ENCODE measurements around the gene MADD.
"Not testable (repeated sequence)": the region's sequence is repeated elsewhere in the genome, so short reads cannot be mapped to it uniquely, and the experiment has no call there.

MADD gene

DNA sequence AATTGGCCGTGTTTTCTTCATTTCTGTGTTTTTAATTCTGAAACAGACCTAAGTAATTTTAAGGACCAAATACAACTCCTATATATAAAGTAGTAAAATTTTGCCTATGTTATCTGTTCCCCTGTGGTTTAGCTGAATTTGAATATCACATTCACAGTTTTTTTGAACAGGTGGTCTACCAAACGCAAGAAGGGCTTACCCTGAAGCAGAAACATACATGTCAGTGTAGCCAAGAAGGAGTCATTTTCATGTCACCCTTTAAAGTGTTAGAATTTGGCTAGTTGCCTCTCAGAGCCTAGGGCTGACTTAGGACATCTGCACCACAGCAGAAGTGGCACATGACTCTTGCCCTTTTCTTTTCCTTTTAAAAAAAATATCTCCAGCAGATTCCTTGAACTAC is 48.2 kb downstream of the MADD start:
- DNase-seq (ENCODE audit: low read depth in 2 of 2), result no peak

DNA sequence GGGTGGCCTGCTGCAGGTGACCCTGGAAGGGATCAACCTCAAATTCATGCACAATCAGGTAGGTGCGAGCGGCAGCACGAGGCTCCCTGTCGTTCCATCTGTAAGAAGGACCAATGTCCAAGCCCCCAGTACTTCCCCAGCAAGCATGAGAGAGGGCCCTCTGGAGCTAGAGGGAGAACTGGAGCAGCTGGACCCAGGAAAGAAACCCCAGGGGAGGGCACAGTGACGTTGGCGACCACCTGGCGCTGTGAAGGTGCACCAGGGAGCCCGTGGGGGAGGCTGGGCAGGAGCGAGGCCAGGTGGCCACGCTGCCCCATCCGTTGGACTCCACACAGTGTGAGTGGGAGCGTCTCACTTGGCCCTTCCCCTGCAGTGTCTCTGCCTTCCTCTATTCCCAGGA is 54.6 kb downstream of the MADD start:
- no peak for DNase-seq (ENCODE audit: low read depth in 2 of 2)

DNA sequence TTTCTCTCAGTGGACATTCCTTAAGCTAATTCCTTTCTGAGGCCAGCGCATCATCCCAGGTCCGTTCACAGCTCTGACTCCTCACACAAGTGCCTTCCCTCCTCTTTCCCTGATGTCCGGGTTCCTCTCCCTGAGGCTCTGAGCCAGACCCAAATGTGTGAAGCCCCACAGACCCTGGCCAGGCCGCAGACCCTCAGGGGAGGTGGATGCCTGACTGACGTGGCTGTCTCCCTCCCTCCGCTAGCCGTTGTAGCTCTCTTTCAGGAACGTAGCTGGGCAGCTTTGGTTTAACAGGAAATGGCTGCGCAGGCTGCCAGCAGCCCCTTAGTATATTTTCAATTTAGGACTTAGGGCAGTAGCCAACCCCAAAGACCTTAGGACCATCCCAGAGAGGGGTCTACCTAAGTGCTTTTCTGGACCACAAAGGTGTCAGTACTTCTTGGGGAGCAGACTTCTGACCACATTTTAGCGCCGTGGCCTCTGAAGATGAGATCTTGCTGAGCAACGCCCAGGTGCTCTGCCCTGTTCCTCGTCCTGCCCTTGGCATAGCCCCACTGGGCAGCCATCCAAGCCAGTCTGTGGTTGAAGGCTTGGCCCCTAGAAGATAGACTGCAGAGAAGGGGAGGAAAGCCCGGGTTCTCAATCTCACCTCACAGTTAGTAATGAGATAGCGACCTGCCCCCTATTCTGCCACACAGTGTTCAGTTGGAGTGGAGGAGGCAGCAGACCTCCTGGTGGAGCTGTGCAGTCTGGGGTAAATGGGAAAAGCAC is 55.5 kb downstream of the MADD start:
- DNase-seq (ENCODE audit: low read depth in 2 of 2), result no peak

DNA sequence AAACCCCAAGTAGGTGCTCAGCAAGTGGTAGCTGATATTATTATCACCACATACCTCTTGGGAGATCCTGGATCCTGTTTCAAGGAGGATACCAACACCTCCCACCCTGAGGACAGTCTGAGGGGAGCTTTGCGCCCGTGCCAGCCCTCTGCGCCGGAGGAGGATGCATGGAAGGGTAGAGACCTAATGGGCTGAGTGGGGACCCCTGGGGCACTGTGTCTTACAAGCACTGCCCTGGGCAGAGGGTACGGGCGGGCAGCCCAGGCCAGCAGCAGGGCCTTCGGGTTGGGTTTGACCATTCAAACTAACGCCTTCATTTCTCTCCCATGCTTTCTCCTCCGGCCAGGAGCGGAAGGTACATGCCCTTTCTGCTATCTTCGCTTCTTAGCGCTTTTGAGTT is 56.3 kb downstream of the MADD start:
- no peak for DNase-seq (ENCODE audit: low read depth in 2 of 2)

DNA sequence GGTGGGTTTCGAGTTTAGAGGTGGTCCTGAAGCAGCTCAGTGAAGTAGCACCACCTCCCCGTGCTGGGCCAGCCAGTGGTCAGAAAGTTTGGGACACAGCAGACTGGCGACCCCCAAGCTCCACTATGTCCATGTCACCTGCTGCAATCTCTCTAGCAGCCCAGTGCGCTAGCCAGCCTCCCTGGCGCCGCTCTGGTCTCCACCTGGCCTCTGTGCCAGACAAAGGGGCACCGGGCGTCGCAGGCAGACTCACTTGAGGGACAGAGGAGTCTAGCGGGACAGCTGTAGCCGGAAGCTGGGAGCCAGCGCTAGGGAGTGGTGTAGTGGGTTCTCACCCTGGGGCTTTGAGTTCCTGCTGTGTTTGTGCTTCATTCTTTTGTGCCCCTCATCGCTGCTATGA is 57.1 kb downstream of the MADD start:
- no peak for DNase-seq (ENCODE audit: low read depth in 2 of 2)

DNA sequence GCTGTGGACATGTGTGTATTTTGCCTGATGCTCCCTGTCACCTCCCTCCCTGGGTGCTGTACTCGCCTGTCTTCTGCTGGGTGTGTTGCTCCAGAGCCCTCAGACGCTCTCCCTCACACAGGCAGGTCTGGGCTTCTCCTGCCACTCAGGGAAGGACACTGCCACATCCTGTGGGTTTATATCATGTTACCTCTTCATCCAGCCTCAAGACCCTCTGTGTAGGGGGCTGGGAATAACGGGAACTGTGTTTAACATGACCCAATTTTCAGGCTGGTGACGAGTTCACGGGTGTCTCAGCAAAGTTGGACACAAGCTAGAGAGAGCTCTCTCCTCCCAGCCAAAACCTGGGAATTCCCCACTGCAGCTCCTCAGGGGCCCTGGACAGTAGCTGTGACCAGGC is 58.0 kb downstream of the MADD start:
- no peak for DNase-seq (ENCODE audit: low read depth in 2 of 2)

DNA sequence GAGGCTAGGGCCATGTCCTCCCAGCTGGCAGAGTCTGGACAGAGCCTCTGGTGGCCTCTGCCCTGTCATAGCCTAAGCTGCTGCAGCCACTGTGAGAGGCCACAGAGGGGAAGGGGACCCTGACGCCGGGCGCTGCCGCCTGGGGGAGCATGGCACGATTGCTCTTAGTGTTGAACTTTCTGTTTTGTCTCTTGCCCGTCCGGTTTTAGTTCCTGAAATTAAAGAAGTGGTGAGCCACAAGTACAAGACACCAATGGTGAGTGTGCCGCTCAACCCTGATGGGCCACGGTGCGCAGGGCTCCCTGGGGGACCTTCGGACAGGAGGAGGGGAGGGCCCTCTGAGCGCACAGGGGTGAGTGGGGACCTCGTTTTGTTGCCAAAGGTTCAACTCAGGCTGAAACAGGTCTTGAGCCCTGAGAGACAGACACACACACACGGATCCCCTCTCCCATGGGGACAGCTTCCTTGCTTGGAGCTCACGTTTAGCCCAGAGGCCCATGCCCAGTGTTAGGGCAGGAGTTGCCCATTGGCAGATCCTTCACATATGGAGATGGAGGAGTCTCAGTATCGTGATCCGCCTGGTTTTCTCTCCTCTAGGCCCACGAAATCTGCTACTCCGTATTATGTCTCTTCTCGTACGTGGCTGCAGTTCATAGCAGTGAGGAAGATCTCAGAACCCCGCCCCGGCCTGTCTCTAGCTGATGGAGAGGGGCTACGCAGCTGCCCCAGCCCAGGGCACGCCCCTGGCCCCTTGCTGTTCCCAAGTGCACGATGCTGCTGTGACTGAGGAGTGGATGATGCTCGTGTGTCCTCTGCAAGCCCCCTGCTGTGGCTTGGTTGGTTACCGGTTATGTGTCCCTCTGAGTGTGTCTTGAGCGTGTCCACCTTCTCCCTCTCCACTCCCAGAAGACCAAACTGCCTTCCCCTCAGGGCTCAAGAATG is 58.8 kb downstream of the MADD start:
- DNase-seq (ENCODE audit: low read depth in 2 of 2), result no peak

DNA sequence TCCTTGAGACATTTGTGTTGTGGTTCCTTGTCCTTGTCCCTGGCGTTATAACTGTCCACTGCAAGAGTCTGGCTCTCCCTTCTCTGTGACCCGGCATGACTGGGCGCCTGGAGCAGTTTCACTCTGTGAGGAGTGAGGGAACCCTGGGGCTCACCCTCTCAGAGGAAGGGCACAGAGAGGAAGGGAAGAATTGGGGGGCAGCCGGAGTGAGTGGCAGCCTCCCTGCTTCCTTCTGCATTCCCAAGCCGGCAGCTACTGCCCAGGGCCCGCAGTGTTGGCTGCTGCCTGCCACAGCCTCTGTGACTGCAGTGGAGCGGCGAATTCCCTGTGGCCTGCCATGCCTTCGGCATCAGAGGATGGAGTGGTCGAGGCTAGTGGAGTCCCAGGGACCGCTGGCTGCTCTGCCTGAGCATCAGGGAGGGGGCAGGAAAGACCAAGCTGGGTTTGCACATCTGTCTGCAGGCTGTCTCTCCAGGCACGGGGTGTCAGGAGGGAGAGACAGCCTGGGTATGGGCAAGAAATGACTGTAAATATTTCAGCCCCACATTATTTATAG is 59.6 kb downstream of the MADD start:
- DNase-seq (ENCODE audit: low read depth in 2 of 2), result no peak

DNA sequence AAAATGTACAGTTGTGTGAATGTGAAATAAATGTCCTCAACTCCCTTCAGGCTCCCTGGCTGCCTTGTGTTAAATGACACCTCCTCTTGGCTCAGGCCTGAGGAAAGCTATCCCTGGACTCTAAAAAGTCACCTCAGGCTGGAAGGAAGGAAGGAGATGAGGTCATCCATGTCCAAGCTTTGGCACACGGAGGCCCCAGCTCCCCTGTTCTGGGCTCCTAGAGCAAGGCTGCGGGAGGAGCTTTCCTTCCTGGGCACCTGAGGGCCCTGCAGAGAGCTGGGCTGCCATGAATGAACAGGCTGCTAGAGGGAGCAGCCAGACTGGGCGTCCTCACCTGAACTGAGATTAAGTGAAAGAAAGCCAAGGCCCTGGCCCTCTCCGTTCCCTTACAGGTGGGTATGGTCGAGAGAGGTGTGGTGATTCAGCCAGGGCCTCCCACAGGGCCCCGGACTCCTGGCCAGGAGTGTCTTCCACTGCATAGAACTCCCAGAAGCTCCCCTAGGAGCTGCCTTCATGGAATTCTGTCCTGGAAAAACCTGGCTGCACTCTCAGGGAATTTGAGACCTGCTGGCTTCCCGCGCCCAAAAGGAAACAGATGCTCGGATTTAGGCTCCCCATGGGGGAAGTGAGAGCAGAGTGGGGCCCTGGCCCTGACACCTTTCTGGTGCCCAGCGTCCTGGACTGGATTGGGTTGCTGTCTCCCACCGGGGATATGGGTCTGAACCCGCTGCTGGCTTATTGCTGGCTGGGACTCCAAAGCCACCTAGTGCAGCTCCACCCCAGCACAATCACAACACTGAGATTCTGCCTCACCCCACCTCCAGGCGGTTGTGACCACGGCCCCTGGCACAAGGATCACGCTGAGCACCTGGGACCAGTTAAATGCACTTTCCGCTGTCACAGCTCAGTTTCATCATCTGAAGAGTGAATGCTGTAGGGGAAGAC is 60.3 kb downstream of the MADD start:
- DNase-seq (ENCODE audit: low read depth in 2 of 2), result no peak

DNA sequence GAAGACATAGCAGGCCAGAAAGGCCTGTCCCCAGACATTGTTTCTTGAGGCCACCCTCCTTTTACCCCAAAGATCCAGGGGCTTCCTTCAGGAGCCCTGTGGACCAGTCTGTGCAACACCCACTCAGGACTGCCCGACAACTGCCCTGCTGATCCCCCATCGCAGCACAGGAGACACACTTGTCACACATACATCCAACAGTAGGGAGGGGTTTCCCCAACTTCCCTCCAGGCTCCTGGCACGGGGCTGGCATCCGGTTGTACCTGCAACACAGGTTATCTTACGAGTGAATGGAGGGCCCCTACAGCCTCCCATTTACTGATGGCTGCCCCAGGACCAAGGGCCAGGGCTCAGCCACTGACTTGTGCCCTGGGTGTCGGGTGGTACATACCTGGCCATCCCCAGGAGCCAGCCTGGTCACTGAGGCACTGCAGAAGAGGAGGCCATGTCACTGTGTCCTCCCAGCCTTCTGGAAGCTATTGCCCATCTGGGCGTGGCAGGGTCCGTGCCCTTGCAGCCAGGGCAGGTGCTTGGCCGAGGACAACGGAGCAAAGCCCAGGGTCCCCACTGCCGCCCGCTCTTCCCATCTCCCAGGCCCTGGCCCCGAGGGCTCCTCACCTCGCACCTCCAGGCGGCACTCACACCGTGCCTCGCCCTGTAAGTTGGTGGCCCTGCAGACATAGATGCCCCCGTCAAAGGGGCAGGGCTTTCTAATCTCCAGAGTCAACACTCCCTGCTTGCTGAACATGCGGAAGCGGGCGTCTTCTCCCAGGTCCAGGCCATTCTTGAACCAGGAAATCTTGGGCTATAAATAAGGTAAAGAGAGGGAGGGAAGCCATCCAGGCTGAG is 61.7 kb downstream of the MADD start:
- DNase-seq (ENCODE audit: low read depth in 2 of 2), result no peak

DNA sequence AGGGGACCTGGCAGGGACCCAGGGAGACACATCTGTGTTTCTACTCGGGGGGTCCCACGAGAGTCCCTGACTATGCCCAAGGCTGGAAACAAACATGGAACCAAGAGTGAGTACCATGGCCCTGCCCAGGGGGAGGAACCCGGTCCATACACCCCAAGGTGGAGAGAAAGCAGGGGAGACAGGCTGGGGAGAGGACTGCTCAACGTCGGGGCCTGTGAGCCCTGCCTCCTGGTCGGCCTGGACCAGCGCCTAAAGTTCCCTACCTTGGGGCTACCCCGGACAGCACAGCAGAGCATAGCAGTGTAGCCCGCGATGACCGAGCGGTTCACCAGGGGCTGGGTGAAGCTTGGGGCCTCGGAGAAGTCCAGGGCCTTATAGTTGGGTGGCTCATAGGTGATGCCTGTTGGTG is 62.4 kb downstream of the MADD start:
- no peak for DNase-seq (ENCODE audit: low read depth in 2 of 2)

DNA sequence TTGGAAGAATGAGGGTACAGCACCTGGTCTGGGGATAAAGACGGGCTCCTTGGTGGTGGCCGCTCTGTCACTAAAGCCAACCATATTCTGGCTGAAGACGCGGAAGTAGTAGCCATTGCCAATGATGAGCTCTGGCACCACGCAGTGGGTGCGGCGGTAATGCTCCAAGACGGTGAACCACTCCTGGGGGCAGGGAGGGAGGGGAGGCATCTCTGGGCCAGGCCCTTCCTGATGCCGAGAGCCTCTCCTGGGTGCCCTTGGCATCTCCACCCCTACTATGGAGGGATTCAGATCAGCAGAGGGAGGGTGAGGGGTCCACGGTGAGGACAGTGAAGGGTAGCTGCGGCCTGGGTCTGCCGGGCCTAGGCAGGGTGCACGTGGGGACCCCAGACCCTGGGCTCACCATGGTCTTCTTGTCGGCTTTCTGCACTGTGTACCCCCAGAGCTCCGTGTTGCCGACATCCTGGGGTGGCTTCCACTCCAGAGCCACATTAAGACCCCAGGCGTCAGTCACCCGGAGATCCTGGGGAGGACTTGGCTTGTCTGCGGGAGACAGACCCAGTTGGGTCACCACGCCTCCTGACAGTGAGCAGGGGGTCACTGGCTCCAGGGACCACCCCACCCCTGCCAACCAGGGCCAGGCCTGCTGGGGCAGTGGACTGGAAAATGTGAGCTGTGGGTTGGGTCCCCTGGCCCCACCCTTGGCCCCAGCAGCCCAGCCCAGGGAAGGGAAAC is 63.0 kb downstream of the MADD start:
- no peak for DNase-seq (ENCODE audit: low read depth in 2 of 2)

DNA sequence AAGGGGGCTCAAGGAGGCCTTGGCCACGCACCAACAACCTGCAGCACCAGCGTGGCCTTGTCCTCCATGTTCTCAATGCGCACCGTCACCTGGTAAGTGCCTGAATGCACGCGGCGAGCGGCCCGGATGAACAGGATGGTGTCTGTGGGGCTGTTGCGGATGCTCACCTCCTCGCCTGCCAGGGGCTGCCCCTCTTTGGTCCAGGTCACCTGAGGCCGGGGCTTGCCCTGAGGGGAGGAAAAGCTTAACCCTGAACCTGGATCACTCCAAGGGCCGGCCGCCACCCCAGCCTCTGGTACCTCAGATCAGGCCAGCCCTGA is 63.6 kb downstream of the MADD start:
- DNase-seq (ENCODE audit: low read depth in 2 of 2), result no peak

DNA sequence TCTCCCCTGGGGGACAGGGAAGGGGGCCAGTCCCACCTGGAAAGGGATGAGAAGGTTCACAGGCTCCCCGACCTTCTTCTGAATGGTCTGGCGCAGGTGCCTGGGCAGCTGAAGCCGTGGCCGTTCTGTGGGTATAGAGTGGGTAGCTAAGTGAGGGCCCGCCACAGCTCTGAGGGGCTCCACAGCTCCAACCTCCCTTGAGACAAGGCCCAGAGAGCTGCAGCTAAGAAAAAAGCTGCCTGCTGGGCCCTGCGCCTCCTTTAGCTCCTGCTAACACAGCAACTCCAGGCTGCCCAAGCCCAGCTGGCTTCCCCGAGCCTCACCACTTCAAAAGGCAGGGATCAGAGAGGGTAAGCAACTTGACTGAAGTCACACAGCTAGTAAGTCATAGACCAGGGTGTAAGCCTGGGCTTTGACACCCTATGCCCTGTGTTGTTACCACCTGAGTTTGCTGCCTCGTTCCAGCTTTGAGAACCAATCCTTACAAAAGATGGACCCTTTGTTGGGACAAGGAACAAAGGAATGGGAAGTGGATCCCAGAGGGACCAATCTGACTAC is 64.0 kb downstream of the MADD start:
- DNase-seq (ENCODE audit: low read depth in 2 of 2), result no peak

DNA sequence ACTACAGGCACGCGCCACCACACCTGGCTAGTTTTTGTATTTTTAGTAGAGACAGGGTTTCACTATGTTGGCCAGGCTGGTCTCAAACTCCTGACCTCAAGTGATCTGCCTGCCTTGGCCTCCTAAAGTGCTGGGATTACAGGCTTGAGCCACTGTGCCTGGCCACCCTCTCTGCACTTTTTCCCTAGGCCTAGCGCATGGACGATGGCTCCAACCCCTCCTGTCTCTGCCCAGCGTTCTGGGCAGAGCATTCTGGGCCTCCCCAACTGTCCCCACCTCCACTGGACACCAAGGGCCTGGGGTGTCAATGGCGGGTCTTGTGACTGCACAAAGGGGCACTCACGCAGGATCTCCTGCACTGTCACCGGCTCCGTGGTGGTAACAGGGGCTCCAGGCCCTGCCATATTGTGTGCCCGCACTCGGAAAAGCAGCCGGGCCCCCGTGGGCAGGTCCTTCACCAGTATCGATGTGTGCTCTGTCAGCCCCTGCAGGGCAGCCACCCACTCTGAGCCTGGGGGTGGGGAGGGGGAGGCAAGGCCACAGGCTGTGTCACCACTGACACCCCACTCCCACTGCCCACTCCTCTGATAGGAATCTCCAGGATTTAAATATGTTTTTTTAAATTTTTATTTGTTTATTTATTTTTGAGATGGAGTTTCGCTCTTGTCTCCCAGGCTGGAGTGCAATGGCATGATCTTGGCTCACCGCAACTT is 64.9 kb downstream of the MADD start:
- not testable (repeated sequence) for DNase-seq (ENCODE audit: low read depth in 2 of 2)

DNA sequence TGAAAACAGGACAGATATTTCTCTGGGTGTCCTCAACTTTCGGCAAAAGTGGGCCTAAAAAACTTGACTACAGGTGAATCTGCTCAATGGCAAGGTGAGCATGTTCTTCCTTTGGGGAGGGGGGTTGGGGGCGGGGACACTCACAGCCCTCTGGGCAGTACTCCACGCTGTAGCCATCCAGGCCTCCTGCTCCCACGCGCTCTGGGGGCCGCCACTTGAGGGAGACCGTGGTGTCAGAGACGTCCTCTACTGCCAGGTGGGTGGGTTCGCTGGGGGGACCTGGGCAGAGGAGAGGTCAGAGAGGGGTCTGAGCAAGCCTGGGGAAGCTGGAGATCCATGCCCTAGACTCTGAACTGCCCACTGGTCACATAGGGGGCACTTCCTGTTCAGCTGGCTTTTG is 65.8 kb downstream of the MADD start:
- DNase-seq (ENCODE audit: low read depth in 2 of 2), result no peak

DNA sequence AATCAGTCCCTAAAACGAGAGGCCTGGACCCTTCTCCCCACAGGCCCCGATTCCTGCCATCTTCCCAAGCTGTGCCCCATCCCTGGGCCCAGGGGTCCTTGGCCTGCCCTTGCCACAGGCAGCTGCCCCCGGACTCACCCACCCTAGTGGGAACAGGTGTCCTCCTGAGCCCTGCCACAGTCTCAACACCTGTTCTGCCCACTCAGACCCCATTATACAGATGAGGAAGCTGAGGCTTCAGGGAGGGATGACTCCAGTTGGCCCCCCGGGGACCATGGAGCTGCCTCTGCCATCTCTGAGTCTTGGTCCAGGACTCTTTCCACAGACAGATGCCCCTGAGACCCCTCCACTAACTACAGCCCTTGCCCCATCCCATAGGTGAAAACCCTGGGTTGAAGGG is 66.7 kb downstream of the MADD start:
- DNase-seq (ENCODE audit: low read depth in 2 of 2), result no peak

DNA sequence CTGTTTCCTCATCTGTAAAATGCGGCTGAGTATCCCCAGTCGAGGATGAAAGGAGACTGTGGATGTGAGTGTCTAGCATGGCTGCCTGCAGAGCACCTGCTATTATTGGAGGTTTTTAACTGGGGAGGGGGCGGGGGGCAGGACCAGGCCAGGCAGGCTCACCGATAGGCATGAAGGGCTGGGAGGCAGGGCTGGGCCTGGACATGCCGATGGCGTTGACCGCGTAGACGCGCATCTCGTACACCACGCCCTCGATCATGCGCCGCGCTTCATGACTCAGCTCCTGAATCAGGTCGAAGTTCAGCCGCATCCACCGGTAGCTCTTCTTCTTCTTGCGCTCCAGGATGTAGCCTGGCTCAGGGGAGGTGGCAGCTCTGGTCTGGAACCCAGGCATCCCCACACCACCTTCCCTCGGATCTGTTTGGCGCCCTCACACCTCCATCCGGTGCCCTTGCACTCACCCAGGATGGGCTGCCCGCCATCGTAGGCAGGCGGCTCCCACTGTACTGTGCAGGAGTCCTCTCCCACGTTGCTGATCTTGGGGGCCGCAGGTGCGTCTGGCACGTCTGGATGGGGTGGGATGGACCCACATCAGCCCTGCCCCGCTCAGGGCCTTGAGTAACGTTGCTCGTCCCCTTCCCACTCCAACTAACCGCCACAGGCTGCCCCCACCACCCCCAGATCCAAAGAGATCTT is 67.4 kb downstream of the MADD start:
- no peak for DNase-seq (ENCODE audit: low read depth in 2 of 2)

Data from fibroblast of skin of left biceps (primary cell).